GM12891 (cell line): ENCODE measurements around the gene BAG5.

Experiments
- DNase-seq: peaks from one replicate; pipeline ENCODE4 v3.0.0; 2011; ENCODE audit warnings: low spot score; ENCODE audit not compliant: insufficient read length
- FAIRE-seq: peaks from 2 replicates; lab custom pipeline; 2011; peaks lifted over from hg19 to GRCh38; lab: Jason Lieb, UNC
- PAX5 ChIP-seq: IDR thresholded peaks from 2 replicates; pipeline ENCODE4 v1.6.1; 2011; ENCODE audit warnings: low read length, moderate library complexity, mild to moderate bottlenecking; ENCODE audit not compliant: insufficient read depth, severe bottlenecking
- POLR2A ChIP-seq: IDR thresholded peaks from 2 replicates; pipeline ENCODE4 v1.6.1; 2011; ENCODE audit warnings: low read depth, low read length, control low read depth
- POLR2AphosphoS5 ChIP-seq: IDR thresholded peaks from 2 replicates; pipeline ENCODE4 v1.6.1; 2011; ENCODE audit warnings: low read depth, low read length, control low read depth
- POU2F2 ChIP-seq: IDR thresholded peaks from 2 replicates; pipeline ENCODE4 v1.6.1; 2011; ENCODE audit warnings: low read depth, mild to moderate bottlenecking, control low read depth, low read length, moderate library complexity
- SPI1 ChIP-seq: IDR thresholded peaks from 2 replicates; pipeline ENCODE4 v1.6.1; 2011; ENCODE audit warnings: low read depth, low read length, control low read depth
- TAF1 ChIP-seq: IDR thresholded peaks from 2 replicates; pipeline ENCODE4 v1.6.1; 2011; ENCODE audit warnings: low read depth, low read length, control low read depth

BAG5 gene

GRCh38 chr14:103546652-103547454 lies 15.6 kb downstream of the BAG5 start:
- peak; percentile 94 for FAIRE-seq
- TF ChIP-seq POU2F2 (no peak), POLR2AphosphoS5 (no peak), TAF1 (no peak), POLR2A (no peak), PAX5 (no peak), SPI1 (no peak)
- DNase-seq, result peak; percentile 99

- no peak for FAIRE-seq
- DNase-seq, result no peak
- no peak for TF ChIP-seq POLR2AphosphoS5
- TF ChIP-seq POU2F2, result no peak
- no peak for TF ChIP-seq TAF1
- TF ChIP-seq SPI1, result no peak
- TF ChIP-seq PAX5, result no peak
- no peak for TF ChIP-seq POLR2A
Observed at GRCh38 chr14:103545915-103546651, 16.4 kb downstream of the BAG5 start.

- FAIRE-seq, result no peak
- DNase-seq, result no peak
- no peak for TF ChIP-seq SPI1
- TF ChIP-seq POLR2A, result no peak
- no peak for TF ChIP-seq POU2F2
- TF ChIP-seq TAF1, result no peak
- no peak for TF ChIP-seq POLR2AphosphoS5
- no peak for TF ChIP-seq PAX5
Observed at GRCh38 chr14:103545219-103545914, 17.1 kb downstream of the BAG5 start.

- DNase-seq (no peak), FAIRE-seq (no peak)
- no peak for TF ChIP-seq POLR2A
Observed at GRCh38 chr14:103544388-103545218, 17.9 kb downstream of the BAG5 start.

GRCh38 chr14:103543721-103544387 lies 18.6 kb downstream of the BAG5 start:
- FAIRE-seq (no peak), DNase-seq (no peak)
- no peak for TF ChIP-seq POLR2AphosphoS5
- TF ChIP-seq PAX5, result no peak
- no peak for TF ChIP-seq SPI1
- TF ChIP-seq POU2F2, result no peak
- TF ChIP-seq TAF1, result no peak
- TF ChIP-seq POLR2A, result no peak

- DNase-seq (no peak), FAIRE-seq (no peak)
- TF ChIP-seq POLR2AphosphoS5 (no peak), TAF1 (no peak), SPI1 (no peak), POLR2A (no peak), PAX5 (no peak), POU2F2 (no peak)
Observed at GRCh38 chr14:103543140-103543539, 19.3 kb downstream of the BAG5 start.

GRCh38 chr14:103542605-103543088 lies 19.8 kb downstream of the BAG5 start:
- no peak for DNase-seq
- no peak for FAIRE-seq
- TF ChIP-seq POLR2AphosphoS5 (no peak), POU2F2 (no peak), PAX5 (no peak), TAF1 (no peak), SPI1 (no peak), POLR2A (no peak)

- DNase-seq (no peak), FAIRE-seq (no peak)
- TF ChIP-seq SPI1, result no peak
- no peak for TF ChIP-seq TAF1
- no peak for TF ChIP-seq POLR2A
- TF ChIP-seq PAX5, result no peak
- no peak for TF ChIP-seq POU2F2
- no peak for TF ChIP-seq POLR2AphosphoS5
Observed at GRCh38 chr14:103541709-103542604, 20.5 kb downstream of the BAG5 start.
